NCI-H1694 (cell line): ENCODE results near the gene RIMBP2.

Source experiments
- DNase-seq: peaks from one replicate; lab custom pipeline; 2025; lab: John Stamatoyannopoulos, UW

Gene RIMBP2

DNA sequence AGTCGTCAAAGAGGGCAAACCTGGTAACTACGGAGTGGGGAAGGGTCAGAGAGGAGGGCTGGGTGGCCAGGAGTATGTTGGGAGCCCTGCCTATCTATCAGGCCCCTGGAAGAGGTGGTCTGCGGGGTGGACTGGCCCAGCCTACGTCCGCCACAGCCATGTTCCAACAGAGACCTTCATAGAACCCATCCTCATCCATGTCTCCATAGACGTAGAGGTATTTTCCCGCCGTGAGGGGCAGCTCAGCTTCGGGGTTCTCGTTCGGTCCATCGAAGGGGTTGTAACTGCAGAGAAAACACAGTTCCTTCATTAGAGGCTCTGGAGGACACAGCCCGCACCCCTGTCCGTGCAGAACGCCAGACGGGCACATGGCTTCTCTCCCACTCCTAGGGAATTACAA, 271.1 kb downstream of the RIMBP2 start:
- DNase-seq = no peak

DNA sequence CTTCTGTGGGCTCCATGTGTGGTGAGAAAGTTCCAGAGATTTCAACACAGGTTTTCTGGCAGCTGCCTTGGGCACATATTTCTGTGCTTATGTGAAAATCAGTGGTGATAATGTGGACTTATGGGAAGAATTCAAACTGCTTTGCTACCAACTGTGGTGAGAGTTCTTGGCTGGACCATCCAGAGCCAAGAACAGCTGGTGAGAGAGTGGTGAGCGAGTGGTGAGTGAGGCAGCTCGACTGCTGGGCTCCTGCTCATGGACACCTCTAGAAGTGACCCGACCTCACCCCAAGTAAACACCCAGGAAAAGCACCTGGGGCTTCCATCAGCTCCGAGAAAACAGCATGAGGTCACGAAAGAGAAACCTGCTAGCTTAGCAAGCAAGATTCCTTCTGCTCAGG, 272.0 kb downstream of the RIMBP2 start:
- DNase-seq = no peak

DNA sequence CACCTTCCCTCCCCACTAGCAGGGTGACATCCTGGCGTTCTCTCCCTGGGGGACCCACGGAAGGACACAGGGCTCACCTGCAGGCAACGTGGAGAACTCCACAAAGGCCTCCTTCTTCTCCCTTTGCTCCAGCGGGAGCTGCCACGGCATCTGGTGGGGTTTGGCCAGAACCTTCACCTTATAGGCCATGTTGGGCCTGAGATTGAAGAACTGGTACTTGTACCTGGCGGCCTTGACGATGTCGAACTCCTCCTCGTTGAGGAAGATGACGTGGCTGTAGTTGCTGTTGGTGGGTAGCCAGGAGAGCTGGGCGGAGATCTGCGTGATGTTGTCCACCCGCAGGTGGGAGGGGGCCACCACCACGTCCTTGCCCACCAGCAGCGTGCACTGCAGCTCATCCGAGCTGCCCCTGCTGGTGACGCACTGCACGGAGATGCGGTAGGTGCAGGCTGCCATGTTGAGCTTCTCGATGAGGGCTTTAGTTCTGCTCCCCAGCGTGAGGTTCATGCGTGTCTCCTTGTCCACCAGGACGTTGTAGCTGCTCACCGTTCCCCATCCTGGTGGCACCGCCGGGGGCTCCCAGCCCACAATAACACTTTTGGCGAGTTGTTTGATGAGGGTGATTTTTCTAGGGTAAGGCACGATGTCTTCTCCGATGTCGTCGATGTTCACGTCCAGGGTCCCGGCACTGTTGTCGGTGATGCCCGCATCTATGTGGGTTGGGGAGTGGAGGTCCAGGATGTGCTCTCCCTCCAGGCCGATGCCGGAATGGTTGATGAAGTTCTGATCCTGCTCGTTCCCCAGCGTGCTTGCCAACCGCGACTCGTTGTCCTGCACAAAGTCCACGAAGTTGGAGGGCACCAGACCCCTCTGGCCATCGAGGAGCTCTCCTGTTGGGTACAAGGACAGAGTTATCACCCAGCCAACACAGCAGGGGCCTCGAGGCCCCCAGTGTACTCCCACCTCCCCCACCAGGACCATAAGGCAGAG, 274.0 kb downstream of the RIMBP2 start:
- DNase-seq = no peak

GRCh38 chr12:130440411-130441080, 275.6 kb downstream of the RIMBP2 start:
- no peak for DNase-seq

DNA sequence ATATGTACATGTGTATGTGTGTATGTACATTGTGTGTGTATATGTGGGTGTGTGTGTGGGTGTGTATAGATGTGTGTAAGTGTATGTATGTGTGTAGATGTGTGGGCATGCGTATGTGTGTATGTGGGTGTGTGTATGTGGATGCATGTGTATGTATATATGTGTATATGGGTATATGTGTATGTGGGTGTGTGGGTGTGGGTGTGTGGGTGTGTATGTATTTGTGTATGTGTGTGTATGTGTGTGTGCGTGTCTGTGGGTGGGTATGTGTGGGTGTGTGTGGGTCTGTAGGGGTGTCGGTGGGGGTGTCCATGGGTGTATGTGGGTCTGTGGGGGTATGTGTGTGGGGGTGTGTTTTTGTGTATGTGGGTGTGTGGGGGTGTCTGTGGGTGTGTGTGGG, 276.8 kb downstream of the RIMBP2 start:
- no peak for DNase-seq

DNA sequence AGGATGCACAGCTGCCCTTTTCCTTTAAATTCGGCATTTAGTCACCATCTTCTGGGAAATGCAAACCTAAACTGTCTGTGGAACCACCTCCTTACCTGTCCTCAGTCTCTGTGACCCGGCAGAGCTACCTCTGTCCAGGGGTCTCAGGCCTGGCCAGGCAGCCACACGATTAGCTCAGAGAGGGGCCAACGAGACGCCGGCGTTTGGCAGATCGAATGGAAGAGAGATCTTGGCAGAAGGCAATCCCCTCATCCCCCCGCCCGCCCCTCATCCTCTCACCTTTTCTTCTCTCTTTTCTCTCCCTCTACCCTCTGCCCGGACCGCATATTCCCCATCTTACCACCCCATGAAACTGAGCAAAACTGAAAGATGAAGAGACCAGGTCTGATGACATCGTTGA, 277.4 kb downstream of the RIMBP2 start:
- DNase-seq = no peak

- DNase-seq = no peak
Observed at GRCh38 chr12:130438243-130438620, 277.9 kb downstream of the RIMBP2 start.

GRCh38 chr12:130437555-130438242, 278.4 kb downstream of the RIMBP2 start:
- DNase-seq = no peak

DNA sequence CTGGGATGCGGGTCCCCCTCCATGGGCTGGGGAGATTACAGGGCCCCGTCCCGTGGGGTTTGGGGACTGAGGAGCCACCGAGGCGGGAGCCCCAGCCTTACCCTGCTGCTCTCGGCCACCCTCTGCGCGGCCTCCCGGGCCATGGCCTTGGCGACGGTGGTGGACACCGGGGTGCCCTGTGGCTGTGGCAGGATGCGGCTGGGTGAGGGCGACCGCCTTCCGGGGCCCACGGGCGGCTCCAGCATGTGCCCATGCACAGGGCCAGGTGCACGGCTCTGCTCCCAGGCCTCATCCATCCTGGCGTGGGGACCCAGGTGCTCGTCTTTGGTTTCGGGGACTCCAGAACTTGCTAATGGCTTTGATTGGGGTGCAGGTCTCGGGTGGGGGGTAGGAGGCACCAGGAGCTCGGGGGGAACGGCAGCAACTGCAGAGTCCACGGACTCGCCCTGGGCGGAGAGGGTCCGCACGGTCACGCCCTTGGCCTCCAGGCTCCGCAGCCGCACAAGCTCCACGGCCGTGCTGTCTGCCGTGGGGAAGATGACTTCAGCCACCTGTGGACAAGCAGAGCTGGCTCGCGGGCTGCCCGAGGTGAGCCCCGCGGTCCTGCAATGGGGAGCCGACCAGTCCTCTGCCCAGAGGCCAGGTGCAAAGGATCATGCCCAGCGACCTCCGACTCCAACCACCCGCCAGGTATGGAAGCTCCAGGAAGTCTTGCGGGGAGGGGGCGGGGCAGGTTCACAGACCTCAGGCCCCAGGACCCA, 279.2 kb downstream of the RIMBP2 start:
- DNase-seq = no peak

- DNase-seq = no peak
Observed at GRCh38 chr12:130435826-130436225, 280.3 kb downstream of the RIMBP2 start.

- DNase-seq = no peak
Observed at GRCh38 chr12:130435331-130435730, 280.8 kb downstream of the RIMBP2 start.

- DNase-seq = no peak
Observed at GRCh38 chr12:130434560-130434959, 281.5 kb downstream of the RIMBP2 start.

DNA sequence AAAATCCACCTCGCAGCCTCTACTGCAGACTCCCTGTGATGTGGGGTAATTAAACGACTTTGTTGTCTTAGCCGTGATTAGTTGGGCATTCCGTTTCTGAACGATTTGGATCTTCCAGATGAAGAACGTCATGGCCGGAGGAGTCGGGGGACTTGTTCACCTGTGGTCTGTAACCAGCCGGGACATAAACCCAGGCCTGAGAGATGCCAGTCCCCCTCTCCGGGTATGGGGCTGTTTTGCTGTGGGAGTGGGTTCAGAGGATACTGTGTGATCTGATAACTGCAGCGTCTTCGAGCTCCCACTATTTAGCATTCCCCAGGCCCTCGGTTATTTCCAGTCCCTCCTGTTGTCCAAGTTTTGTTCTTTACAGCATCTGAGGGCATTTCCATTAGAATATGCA, 282.3 kb downstream of the RIMBP2 start:
- no peak for DNase-seq

GRCh38 chr12:130433411-130433810, 282.7 kb downstream of the RIMBP2 start:
- DNase-seq = no peak

- no peak for DNase-seq
Observed at GRCh38 chr12:130431176-130431575, 284.9 kb downstream of the RIMBP2 start.

DNA sequence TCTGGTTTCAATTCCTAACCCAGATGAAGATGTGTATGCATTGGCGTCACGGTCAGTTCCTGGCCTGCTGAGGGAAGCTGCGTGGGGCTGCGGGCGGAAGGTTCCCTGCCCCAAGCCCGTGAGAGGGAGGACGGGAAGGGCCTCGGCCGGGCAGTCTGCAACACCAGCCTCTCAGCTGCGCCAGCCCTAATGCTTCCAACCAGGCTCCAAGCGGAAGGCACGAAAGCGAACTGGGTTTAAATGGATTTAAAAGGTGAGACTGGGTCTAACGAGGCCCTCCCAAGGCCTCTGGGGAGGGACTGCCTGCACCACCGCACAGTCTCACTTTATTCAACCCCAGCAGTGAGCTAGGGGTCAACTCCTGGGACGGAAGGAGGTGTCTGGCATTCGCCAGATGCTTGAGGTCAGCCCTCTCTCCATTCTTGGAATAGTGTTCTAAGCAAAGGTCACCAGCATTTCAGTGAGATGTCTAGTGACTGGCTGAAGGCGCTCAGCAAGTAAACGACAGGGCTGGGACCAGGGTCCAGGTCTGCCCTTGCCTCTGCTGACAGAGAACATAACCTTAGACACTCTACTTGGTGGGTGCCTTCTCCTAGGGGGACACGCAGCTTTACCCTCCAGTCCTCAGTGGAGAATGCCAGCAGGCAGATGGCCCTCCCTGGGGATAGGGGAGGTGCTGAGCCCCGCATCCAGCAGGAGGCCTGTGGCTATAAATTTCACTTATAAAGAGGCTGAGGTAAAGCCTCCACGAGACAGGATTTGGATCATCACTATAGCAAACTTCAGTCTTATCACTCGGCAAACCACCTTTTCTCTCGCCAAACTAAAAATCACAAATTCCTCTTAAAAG, 286.2 kb downstream of the RIMBP2 start:
- DNase-seq = no peak

DNA sequence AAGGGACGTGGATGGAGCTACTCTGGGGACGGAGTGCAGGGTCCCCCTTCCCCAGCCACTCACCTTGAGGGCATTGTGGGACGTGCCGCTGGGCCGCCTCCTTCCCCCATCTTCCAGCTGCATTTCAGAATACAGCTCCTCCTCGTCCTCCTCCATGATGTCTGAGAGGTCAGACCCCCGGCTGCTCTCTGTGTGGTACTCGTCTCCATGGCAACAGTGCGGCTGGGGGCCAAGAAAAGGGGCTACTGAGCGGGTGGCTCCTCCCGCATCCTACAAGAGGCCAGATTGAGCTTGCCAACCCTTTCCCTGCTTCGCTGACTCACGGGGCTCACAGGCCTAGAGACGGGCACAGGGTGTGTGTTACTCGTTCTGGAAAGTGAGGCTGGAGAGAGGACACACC, 288.0 kb downstream of the RIMBP2 start:
- no peak for DNase-seq

- DNase-seq = no peak
Observed at GRCh38 chr12:130427381-130427887, 288.7 kb downstream of the RIMBP2 start.

- no peak for DNase-seq
Observed at GRCh38 chr12:130425698-130426245, 290.3 kb downstream of the RIMBP2 start.
